ENCODE results near the gene FBL. TPM values are rescaled to one million over a fixed set of nuclear protein-coding genes. Genes with fewer than 3 reads are reported as not detected.
A peak's percentile ranks its signal among the peaks of the same experiment; 100 is the strongest.
"Not testable (repeated sequence)": the region's sequence is repeated elsewhere in the genome, so short reads cannot be mapped to it uniquely, and the experiment has no call there.

FBL gene
- 100 to 1,000 TPM; 513 to 639 TPM for total RNA-seq

DNA sequence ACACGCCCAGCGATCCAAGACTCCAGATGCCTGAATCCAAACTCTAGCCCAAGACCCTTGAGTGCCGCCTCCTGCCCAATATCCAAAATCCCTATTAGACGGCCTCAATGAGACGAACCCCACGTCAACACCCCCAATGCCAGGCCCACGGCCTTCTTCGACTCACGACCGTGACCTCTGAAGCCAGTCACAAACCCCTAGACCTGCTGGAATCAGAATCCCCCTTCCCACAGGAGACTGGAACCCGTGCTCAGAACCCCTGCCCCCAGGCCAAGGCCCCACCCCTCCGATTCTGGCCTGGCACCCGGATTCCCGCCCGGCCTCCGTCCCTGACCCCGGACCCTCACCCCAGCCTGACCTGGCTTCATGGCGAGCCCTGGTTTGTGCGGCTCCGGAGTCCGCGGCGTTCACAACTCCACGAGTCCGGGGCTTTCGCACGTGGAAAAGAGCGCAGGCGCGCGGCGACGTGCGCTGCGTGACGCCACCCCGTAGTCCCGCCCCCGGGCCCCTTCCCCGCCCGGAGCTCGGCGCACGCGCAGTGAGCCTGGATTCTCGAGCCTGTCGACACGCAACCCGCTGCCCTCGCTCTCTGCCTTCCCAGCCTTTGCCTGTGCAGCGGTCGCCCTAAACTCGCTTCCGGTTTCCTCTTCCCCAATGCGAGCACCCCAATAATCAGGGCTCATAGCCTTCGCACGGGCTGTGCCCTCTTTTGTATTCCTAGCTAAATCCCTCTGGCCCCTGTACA is at the start of gene FBL:
FBL (minus strand) TSS at position 447 of the 745 bp plus-strand sequence; CDS start at position 368, 79 bp downstream.
- Mint-ChIP-seq H3K27ac (peak within 1 kb of the TSS; percentile 94), H3K4me3 (peak within 1 kb of the TSS; percentile 89), H3K36me3 (ENCODE audit: low read depth) (peaks cover 55% of the 10 kb centered on the region), H3K9me3 (no peaks in the 10 kb centered on the region), H3K27me3 (no peaks in the 10 kb centered on the region), H3K4me1 (peaks cover 33% of the 10 kb centered on the region)
- peak; percentile 92 for ATAC-seq (replicated peaks)

DNA sequence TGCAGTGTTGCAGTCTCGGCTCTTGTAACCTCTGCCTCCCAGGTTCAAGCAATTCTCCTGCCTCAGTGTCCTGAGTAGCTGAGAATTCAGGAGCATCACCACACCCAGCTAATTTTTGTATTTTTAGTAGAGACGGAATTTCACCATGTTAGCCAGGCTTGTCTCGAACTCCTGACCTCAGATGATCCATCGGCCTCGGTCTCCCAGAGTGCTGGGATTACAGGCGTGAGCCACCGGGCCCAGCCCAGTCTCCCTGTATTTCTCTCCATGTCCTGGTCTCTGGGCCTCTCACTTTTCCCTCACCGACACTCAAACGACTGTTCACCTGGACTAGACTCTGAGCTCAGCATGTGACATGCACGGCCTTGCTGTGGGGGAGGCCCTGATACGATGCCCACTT is 48.9 kb upstream of the FBL start:
- H3K4me1 Mint-ChIP-seq; H3K9me3 Mint-ChIP-seq; H3K36me3 Mint-ChIP-seq (ENCODE audit: low read depth); H3K4me3 Mint-ChIP-seq; ATAC-seq (replicated peaks); H3K27me3 Mint-ChIP-seq: not testable (repeated sequence)
- H3K27ac Mint-ChIP-seq: peak overlapping the region; percentile 4

DNA sequence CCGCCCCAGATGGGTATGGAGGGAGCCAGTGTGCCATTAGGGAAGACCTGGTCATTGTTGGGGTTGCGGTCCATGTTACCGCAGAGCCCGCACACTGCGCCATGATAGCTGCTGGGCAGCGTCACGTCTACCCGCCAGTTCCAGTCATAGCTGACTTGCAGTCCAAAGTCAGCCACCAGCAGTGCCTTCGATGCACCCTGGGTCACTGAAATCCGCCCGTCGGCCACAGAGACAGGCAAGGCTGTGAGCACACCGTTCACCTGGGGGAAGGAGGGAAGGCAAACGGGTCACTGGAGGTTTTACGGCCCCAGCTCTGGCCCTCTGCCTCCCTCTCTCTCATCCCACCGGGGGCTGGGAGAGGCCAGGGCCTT is 48.0 kb upstream of the FBL start:
- H3K27ac Mint-ChIP-seq: peak overlapping the region; percentile 4
- H3K4me3 Mint-ChIP-seq; ATAC-seq (replicated peaks); H3K4me1 Mint-ChIP-seq; H3K9me3 Mint-ChIP-seq; H3K36me3 Mint-ChIP-seq (ENCODE audit: low read depth); H3K27me3 Mint-ChIP-seq: not testable (repeated sequence)

DNA sequence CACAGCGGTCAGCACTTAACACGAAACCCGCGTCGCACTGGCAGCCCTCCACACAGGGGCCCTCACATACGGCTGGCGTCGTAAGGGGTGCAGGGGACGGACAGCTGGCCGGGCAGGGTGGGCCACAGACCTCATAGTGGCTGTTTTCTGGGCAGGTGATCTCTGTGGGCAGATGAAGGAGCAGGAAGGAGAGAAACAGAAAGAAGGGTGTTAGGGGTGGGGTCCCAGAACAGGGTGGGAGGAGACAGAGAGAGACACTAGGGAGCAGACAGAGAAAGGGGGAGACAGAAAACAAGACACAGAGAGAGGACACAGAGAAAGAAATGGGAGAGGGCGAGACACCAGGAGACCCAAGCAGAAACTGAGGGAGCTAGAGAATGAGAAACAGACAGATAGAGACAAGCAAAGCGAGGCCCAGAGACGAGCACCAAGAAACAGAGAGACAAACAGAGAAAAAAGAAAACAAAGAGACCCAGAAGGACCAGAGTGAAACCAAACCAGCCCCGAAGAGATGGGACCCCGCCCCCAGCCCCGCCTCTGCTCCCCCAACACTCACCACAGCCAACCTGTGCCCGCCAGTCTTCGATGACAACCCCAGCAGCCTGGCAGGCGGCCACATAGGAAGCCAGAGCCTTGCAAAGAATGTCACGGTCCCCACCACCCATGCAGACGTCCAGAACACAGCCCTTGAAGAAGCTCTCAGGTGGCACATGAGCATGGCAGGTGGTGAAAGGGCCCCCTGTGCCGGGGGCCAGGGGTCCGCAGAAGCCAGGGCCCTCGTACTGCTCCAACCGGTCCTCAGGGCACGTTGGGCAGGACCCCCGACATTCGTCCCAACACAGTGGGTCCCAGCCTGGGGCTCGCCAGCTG is 47.4 kb upstream of the FBL start:
- H3K27ac Mint-ChIP-seq; H3K9me3 Mint-ChIP-seq; H3K4me1 Mint-ChIP-seq; ATAC-seq (replicated peaks); H3K4me3 Mint-ChIP-seq; H3K36me3 Mint-ChIP-seq (ENCODE audit: low read depth); H3K27me3 Mint-ChIP-seq: not testable (repeated sequence)

DNA sequence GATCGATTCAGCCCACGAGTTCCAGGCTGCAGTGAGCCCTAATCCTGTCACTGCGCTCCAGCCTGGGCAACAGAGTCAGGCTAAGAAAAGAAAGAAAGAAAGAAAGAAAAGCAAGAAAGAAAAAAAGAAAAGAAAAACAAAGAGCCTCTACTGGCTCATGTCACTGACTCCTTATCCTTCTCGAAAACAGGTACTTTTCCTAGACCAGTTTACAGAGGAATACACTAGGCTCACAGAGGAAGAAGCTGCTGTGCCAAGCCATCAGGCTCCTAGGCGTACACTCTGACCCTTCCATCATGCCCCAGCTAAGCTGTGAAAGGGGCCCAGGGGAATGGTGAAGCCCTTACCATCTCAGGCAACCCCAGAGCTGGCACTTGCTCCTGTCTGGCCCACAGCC is 46.3 kb upstream of the FBL start:
- H3K4me3 Mint-ChIP-seq; H3K4me1 Mint-ChIP-seq; H3K36me3 Mint-ChIP-seq (ENCODE audit: low read depth); H3K9me3 Mint-ChIP-seq; ATAC-seq (replicated peaks); H3K27me3 Mint-ChIP-seq; H3K27ac Mint-ChIP-seq: not testable (repeated sequence)

DNA sequence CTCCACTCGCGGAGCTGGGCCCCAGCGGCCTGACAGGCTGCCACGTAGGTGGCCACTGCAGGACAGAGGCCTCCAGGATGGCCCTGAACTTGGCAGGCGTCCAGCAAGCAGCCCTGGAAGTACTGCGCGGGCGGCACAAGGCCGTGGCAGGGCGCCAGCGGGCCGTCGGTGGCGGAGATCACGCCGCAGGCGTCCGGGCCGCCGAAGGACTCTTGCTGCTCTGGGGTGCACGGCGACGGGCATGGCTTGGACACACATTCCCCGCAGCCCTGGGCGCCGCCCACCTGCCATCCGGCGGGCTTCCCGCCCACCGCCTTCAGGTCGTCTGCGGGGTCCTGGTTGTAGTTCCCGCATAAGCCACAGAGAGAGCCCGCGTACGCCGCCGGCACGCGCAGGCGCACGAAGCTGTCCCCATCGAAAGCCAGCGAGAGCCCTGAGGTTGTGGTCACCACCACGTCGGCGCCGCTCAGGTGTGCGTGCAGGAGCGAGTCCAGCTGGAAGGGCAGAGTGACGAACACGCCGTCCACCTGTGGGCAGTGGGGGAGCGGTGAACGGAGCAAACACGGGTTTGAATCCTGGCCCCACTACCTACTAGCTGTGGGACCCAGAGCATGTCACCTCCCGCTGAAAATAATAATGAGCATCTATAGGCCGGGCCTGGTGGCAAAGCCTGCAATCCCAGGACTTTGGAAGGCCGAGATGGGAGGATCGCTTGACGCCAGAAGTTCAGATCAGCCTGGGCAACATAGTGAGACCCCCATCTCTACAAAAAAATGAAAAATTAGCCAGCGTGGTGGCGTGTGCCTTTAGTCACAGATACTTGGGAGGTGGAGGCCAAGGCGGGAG is 45.7 kb upstream of the FBL start:
- H3K4me1 Mint-ChIP-seq; ATAC-seq (replicated peaks); H3K27me3 Mint-ChIP-seq; H3K27ac Mint-ChIP-seq; H3K36me3 Mint-ChIP-seq (ENCODE audit: low read depth); H3K9me3 Mint-ChIP-seq; H3K4me3 Mint-ChIP-seq: not testable (repeated sequence)

DNA sequence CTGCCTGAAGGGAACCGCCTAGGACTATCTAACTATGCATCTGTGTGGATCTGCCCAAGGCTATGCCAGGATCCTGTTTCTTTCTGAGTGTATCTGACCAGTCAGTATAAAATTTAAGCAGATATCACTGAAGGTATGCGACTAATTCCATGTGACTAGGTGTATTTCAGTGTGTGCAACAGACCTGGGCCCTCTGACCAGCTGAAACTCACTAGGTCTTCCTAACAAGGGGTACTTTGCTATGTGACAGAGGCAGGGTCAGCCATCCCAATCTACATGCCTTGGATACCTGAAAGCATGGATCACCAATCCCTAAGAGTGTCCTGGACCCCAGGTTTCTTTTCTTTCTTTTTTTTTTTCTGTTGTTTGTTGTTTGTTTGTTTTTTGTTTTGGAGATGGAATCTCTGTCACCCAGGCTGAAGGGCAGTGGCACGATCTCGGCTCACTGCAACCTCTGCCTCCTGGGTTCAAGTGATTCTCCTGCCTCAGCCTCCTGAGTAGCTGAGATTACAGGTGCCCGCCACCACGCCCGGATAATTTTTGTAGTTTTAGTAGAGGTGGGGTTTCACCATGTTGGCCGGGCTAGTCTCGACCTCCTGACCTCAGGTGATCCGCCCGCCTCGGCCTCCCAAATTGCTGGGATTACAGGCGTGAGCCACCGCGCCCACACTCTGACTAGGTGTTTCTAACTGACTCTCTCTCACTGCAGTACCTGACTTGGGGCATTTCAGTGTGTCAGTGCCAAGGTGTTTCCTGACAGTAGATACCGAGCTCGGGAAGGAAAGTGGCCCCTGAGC is 44.8 kb upstream of the FBL start:
- H3K4me3 Mint-ChIP-seq: no peak overlapping the region
- H3K9me3 Mint-ChIP-seq: no peaks in the 10 kb centered on the region
- no peaks in the 10 kb centered on the region for H3K27me3 Mint-ChIP-seq
- peak; percentile 12 for ATAC-seq (replicated peaks)
- H3K4me1 Mint-ChIP-seq: no peaks in the 10 kb centered on the region
- no peak overlapping the region for H3K27ac Mint-ChIP-seq
- H3K36me3 Mint-ChIP-seq (ENCODE audit: low read depth): no peaks in the 10 kb centered on the region

DNA sequence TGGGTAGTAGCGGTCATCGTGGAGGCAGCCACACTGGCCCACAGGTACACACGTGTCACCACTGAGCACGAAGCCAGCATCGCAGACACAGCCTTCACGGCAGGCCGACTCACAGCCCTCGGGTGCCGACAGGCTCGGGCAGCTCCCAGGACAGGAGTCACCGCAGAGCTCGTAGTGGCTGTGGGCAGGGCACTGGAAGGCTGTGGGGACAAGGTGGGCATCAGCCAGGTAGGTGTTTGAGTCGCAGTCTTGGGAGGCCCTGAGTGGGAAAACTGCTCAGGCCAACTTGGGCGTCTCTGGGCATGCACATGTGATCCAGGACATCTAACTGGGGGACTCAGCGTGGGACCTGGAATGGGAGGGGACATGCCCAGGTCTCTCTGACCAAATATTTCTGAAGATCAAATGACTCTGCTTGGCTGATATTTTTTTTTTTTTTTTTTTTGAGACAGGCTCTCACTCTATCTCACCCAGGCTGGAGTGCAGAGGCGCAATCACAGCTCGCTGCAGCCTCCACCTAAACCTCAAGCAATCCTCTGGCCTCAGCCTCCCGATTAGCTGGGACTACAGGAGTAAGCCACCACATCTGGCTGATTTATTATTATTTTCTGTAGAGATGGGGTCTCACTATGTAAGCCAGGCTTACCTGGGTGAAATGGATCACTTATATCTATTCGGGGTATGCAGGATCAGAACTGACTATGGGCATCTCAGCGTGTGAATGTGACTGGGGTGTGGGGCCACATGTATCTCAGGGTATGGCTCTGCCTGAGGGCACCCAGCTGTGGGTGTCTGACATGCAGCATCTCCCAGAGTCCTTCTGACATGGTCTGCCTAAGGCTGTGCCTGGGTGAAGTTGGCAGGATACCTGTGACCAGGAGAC is 43.9 kb upstream of the FBL start:
- H3K9me3 Mint-ChIP-seq; H3K4me1 Mint-ChIP-seq; H3K27ac Mint-ChIP-seq; H3K4me3 Mint-ChIP-seq; H3K27me3 Mint-ChIP-seq; H3K36me3 Mint-ChIP-seq (ENCODE audit: low read depth): not testable (repeated sequence)
- peak; percentile 8 for ATAC-seq (replicated peaks)

DNA sequence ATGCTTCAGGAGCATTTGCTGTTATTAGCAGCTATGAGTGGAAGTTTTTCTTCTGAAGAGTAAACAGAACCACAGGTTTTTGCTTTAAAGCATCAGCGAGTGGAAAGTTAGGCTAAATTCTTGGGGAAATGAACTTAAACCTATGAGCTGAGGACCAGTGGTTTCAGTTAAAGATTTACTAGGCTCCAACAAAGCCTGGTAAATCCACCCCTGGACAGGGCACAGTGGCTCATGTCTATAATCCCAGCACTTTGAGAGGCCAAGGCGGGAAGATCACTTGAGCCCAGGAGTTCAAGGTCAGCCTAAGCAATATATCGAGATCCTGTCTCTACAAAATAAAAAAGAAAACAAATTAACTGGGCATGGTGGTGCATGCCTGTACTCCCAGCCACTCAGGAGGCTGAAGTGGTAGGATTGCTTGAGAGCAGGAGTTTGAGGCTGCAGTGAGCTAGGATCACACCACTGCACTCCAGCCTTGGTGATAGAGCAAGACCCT is 41.3 kb upstream of the FBL start:
- H3K36me3 Mint-ChIP-seq (ENCODE audit: low read depth); H3K4me3 Mint-ChIP-seq; H3K4me1 Mint-ChIP-seq; H3K9me3 Mint-ChIP-seq; H3K27ac Mint-ChIP-seq; H3K27me3 Mint-ChIP-seq; ATAC-seq (replicated peaks): not testable (repeated sequence)

DNA sequence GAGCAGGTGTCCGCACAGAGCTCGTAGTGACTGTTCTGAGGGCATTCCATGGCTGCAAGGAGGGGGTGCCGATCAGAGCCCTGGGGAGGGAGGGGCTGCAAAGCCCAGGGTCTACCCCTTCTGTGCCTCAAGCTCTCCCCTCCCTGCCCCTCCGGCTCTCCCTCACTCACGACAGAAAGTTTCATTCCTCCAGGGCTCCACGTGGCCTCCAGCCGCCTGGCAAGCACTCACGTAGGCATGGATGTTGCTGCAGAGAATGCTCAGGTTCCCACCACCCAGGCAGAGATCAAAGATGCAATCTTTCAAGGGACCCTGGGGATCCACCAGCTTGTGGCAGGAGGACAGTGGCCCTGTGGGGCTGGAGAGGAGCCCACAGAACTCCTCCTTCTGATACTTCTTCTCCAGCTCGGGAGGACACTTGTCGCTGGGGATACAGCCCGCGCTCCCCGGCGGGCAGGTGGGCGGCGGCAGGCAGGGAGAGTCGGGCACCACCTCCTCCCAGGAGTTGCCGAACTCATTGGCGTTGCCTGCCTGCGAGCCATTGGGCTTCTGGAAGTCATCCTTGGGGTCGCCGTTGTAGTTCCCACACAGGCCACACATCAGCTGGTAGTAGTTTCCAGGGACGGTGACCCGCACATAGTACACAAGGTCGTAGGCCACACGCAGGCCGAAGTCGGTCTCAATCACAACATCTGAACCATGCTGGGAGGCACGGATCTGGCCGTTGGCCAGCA is 39.8 kb upstream of the FBL start:
- not testable (repeated sequence) for H3K4me1 Mint-ChIP-seq; H3K27me3 Mint-ChIP-seq; ATAC-seq (replicated peaks); H3K4me3 Mint-ChIP-seq; H3K9me3 Mint-ChIP-seq; H3K27ac Mint-ChIP-seq; H3K36me3 Mint-ChIP-seq (ENCODE audit: low read depth)

DNA sequence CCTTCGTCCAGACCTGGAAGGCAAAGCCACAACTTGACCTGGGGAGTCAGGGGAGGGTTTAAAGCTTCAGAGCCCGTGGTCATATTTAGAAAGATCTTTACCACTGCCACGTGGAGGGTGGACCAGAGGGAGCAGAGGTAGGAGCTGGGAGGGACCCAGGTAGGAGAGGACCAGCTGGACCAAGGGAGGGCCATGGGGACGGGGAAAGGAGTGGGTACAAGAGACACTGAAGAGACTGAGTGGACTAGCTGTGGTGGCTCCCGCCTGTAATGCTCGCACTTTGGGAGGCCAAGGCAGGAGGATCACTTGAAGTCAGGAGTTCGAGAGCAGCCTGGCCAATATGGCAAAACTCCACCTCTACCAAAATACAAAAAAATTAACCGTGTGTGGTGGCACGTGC is 38.5 kb upstream of the FBL start:
- H3K36me3 Mint-ChIP-seq (ENCODE audit: low read depth); H3K4me1 Mint-ChIP-seq: not testable (repeated sequence)

DNA sequence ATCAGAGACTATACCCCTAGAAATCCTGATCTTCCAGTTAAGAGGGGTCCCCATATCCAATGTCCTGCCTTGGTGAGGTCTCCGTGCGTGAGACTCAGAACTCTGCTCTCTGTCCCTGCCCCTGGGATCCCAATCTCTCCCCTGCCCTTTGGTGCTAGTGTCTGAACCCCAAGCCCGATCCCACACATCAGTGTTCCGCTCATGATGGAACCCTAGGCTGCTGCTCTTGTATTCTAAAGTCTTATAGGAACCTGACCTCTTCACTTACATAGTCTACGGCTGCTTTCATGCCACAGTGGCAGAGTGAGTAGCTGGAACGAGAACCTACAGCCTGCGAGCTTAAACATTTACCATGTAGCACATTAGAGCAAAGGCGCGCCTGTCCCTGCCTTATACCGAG is 36.5 kb upstream of the FBL start:
- not testable (repeated sequence) for H3K27ac Mint-ChIP-seq; ATAC-seq (replicated peaks); H3K27me3 Mint-ChIP-seq; H3K9me3 Mint-ChIP-seq; H3K36me3 Mint-ChIP-seq (ENCODE audit: low read depth); H3K4me3 Mint-ChIP-seq; H3K4me1 Mint-ChIP-seq

More for the DNA sequence above, 38.5 kb upstream of the FBL start:
- not testable (repeated sequence) for H3K9me3 Mint-ChIP-seq; H3K4me3 Mint-ChIP-seq; ATAC-seq (replicated peaks); H3K27me3 Mint-ChIP-seq; H3K27ac Mint-ChIP-seq

Measured in activated T-helper 17 cell treated with anti-CD3 and anti-CD28 coated beads, Interleukin-2, amount 50 U/mL, for 72 hours (primary cell).